ENCODE data around the gene RPL15. TPM values are rescaled to one million over a fixed set of nuclear protein-coding genes. Genes with fewer than 3 reads are reported as not detected.

RPL15 gene
- polyA plus RNA-seq, 1 donor: 2,646 TPM

DNA sequence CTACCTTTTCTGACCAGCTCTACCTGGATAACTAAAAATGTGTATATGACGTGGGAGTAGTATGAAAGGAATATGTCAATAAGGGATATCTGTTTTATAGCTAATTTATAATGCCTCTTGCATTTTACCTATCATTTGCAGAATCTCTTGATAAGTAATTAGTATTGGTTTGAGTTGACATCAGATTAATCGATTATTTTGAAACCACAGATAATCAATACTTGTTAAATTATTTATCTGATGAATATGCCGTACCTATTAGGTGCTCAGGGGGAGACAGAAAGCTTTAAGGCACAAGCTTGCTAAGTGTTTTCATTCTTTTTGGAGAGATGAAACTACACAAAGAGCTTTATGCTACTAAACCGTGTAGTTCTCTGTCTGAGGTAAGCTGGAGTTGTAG is 52.5 kb downstream of the RPL15 start:
- H3K4me3 ChIP-seq (ENCODE audit: low read length): no peak overlapping the region
- no peaks in the 10 kb centered on the region for H3K9me3 ChIP-seq (ENCODE audit: control insufficient read depth, low read depth, low read length)
- 67% methylated on average over 1 of the region's 4 CpGs for WGBS (ENCODE audit: insufficient coverage, low lambda C conversion rate)
- no peaks in the 10 kb centered on the region for H3K4me1 ChIP-seq (ENCODE audit: control insufficient read depth, insufficient read depth, low read length)
- H3K27ac ChIP-seq (ENCODE audit: low read length): no peak overlapping the region
- no peaks in the 10 kb centered on the region for H3K27me3 ChIP-seq (ENCODE audit: control insufficient read depth, insufficient read depth, low read length)
- peaks cover 25% of the 10 kb centered on the region for H3K36me3 ChIP-seq (ENCODE audit: control insufficient read depth, insufficient read depth, low read length)
- DNase-seq: no peak

Other genes with a start within 250 kb of the RPL15 start
- gene UBE2E1, start 111.2 kb upstream of the RPL15 start, polyA plus RNA-seq: 120 TPM
- 7.3 TPM for gene NKIRAS1, start 142 bp upstream of the RPL15 start, polyA plus RNA-seq
- gene NR1D2, start 28.2 kb downstream of the RPL15 start, polyA plus RNA-seq: 14.1 TPM